ENCODE measurements around the gene PP2D1.
A peak's percentile ranks its signal among the peaks of the same experiment; 100 is the strongest.

The PP2D1 gene

GRCh38 chr3:19954676-19955075, 57.4 kb downstream of the PP2D1 start:
- TF ChIP-seq, protein P1, sequence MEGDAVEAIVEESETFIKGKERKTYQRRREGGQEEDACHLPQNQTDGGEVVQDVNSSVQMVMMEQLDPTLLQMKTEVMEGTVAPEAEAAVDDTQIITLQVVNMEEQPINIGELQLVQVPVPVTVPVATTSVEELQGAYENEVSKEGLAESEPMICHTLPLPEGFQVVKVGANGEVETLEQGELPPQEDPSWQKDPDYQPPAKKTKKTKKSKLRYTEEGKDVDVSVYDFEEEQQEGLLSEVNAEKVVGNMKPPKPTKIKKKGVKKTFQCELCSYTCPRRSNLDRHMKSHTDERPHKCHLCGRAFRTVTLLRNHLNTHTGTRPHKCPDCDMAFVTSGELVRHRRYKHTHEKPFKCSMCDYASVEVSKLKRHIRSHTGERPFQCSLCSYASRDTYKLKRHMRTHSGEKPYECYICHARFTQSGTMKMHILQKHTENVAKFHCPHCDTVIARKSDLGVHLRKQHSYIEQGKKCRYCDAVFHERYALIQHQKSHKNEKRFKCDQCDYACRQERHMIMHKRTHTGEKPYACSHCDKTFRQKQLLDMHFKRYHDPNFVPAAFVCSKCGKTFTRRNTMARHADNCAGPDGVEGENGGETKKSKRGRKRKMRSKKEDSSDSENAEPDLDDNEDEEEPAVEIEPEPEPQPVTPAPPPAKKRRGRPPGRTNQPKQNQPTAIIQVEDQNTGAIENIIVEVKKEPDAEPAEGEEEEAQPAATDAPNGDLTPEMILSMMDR (IDR thresholded peaks at IDR 0.05; ENCODE audit: low read depth, low read length, missing control alignments), result no peak
- DNase-seq, result no peak
- Histone ChIP-seq H3K27ac (no peak overlapping the region), H3K36me3 (replicated peaks) (peaks cover 25% of the 10 kb centered on the region), H3K27me3 (replicated peaks) (no peaks in the 10 kb centered on the region), H3K4me3 (ENCODE audit: low read depth, low read length) (no peak overlapping the region)
- in situ Hi-C loops (cut with HindIII; ENCODE audit: low pct_ligation_motif_present, low sequenced_read_pairs), result no loop called here

DNA sequence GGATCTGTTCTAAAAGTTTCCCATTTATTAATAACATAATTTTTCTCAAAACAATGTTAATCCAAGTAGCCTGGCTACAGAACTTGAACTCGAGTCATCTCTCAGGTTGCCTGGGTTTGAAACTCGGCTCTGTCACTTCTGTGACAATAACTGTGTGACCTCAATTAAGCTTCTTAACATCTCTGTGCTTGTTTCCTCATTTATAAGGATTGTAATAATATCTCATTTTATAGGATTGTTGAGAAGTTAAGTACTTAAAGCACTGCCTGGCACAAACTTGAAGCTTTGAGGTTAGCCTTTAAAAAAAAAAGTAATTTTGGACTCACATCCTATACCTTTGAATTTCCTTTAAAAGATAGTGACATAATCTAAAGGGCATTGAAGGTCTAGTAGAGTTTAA, 61.7 kb downstream of the PP2D1 start:
- no peak for DNase-seq
- H3K36me3 ChIP-seq (replicated peaks), result peaks cover 19% of the 10 kb centered on the region
- no peak overlapping the region for H3K4me3 ChIP-seq (ENCODE audit: low read depth, low read length)
- no peak overlapping the region for H3K27ac ChIP-seq
- H3K27me3 ChIP-seq (replicated peaks), result no peaks in the 10 kb centered on the region
- in situ Hi-C loops (cut with HindIII; ENCODE audit: low pct_ligation_motif_present, low sequenced_read_pairs), result no loop called here
- TF ChIP-seq, protein P1 (IDR thresholded peaks at IDR 0.05; ENCODE audit: low read depth, low read length, missing control alignments), result no peak

GRCh38 chr3:19948226-19948591, 63.9 kb downstream of the PP2D1 start:
- in situ Hi-C loops (cut with HindIII; ENCODE audit: low pct_ligation_motif_present, low sequenced_read_pairs), result no loop called here

GRCh38 chr3:19947549-19948225, 64.4 kb downstream of the PP2D1 start:
- peak overlapping the region; percentile 92 for H3K27ac ChIP-seq
- TF ChIP-seq, protein P1 (IDR thresholded peaks at IDR 0.05; ENCODE audit: low read depth, low read length, missing control alignments), result no peak
- no peaks in the 10 kb centered on the region for H3K27me3 ChIP-seq (replicated peaks)
- peak overlapping the region; percentile 96 for H3K4me3 ChIP-seq (ENCODE audit: low read depth, low read length)
- in situ Hi-C loops (cut with HindIII; ENCODE audit: low pct_ligation_motif_present, low sequenced_read_pairs), result no loop called here
- DNase-seq, result peak; percentile 25
- peaks cover 11% of the 10 kb centered on the region for H3K36me3 ChIP-seq (replicated peaks)

More at GRCh38 chr3:19948226-19948591, 63.9 kb downstream of the PP2D1 start:
- Histone ChIP-seq H3K27me3 (replicated peaks) (no peaks in the 10 kb centered on the region), H3K27ac (peak overlapping the region; percentile 92), H3K4me3 (ENCODE audit: low read depth, low read length) (peak overlapping the region; percentile 96), H3K36me3 (replicated peaks) (peaks cover 11% of the 10 kb centered on the region)
- DNase-seq, result no peak
- TF ChIP-seq, protein P1 (IDR thresholded peaks at IDR 0.05; ENCODE audit: low read depth, low read length, missing control alignments), result no peak

DNA sequence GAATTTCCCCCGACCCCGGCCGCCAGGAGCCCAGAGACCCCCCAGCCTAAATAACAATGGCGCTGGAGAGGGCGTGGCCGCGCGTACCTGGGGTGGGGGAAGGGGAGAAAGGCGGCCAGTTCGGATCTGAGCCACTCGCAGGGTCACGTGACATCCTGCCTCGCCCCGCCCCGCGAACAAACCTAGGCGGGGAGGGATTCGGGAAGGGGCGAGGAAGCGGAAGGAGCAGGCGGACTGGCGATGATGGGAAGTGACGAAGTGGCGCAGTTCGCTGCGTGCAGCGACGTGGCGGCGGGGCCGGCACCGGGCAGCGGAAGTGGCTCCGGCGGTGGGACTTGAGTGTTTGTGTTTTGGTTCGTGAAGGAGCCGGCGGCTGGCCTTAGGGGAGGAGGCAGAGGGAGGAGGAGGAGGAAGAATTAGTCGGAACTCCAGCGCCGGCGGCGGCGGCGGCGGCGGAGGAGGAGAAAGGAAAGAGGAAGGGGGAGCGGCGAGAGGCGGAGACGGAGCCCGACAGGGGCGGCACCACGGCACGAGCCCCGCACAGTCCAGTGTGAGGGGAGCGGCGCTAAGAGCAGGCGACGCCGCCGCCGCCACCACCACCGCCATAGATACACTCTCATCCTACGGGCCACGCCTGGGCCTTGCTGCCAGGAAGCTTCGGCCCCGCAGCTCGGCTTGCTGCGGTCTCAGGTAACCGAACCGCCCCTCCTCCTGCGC, 65.1 kb downstream of the PP2D1 start, which contains the start of gene RAB5A:
Gene RAB5A, plus strand, starts transcription at position 266 of the 717 bp plus-strand sequence. CDS start 3,802 bp downstream, outside the sequence.
- in situ Hi-C loops (cut with HindIII; ENCODE audit: low pct_ligation_motif_present, low sequenced_read_pairs), result no loop called here
- peaks cover 8% of the 10 kb centered on the region for H3K36me3 ChIP-seq (replicated peaks)
- peak; percentile 97 for DNase-seq
- peak within 1 kb of the TSS; percentile 92 for H3K27ac ChIP-seq
- TF ChIP-seq, protein P1 (IDR thresholded peaks at IDR 0.05; ENCODE audit: low read depth, low read length, missing control alignments), result no peak
- no peaks in the 10 kb centered on the region for H3K27me3 ChIP-seq (replicated peaks)
- H3K4me3 ChIP-seq (ENCODE audit: low read depth, low read length), result peak within 1 kb of the TSS; percentile 96
